Cardiac fibroblast (primary cell): ENCODE results near the gene SLC2A13.

Experiments
- DNase-seq, 2 donors: peaks; one replicate each; pipeline versions ENCODE4 v3.0.0 to v3.0.0-alpha.2; 2010; ENCODE audit warnings: low read depth in 2 of 2
- H3K4me3 ChIP-seq, 2 donors: replicated peaks in 1 of 2; 1 replicate in 1 of 2; 2 replicates in 1 of 2; pipeline ENCODE4 v1.5.1; 2011; ENCODE audit warnings: low read depth in 2 of 2, low read length in 2 of 2, mild to moderate bottlenecking in 2 of 2, moderate library complexity in 1 of 2
- CTCF ChIP-seq: IDR thresholded peaks from one replicate; pipeline ENCODE4 v1.5.1; 2011; ENCODE audit warnings: low read depth, mild to moderate bottlenecking, low read length, inconsistent platforms

The SLC2A13 gene

DNA sequence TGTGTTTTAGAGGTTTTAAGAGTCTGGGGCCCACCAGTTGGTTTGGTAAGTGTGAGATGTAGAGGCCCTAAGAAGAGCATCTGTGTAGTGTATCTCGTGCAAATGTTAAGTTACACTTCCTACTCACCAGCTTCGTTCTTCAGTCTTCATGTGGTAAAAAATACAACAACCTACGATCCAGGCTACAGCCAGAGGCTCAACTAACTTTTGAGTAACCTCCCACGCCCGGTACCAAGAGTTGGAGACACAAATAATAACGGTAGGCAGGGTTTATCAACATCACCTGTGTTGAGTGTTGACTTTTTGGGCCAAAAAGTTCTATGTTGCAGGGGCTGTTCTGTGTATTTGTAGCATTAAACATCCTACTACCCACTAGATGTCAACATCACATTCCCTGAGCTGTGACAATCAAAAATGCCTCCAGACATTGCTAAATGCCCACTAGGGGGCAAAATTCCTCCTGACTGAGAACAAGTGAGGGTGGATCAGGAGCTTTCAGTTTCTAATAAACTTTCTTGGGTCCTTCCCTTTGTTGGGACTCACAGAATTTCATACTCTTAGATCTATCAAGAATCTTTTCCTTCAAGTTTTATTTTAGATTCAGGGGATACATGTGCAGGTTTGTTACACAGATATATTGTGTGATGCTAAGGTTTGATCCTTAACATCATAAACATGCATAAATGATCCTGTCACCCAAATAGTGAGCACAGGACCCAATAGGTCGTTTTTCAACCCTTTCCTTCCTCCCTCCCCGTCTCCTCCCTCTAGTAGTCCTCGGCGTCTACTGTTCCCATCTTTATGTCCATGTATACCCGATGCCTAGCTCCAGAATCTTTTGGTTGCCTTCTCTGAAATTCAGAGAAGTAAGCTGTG is 94.7 kb downstream of the SLC2A13 start:
- TF ChIP-seq CTCF: peak; percentile 71
- peak overlapping the region in 1 of 2 donors; percentile 29 for H3K4me3 ChIP-seq
- peak; percentile 85 to 90 for DNase-seq

DNA sequence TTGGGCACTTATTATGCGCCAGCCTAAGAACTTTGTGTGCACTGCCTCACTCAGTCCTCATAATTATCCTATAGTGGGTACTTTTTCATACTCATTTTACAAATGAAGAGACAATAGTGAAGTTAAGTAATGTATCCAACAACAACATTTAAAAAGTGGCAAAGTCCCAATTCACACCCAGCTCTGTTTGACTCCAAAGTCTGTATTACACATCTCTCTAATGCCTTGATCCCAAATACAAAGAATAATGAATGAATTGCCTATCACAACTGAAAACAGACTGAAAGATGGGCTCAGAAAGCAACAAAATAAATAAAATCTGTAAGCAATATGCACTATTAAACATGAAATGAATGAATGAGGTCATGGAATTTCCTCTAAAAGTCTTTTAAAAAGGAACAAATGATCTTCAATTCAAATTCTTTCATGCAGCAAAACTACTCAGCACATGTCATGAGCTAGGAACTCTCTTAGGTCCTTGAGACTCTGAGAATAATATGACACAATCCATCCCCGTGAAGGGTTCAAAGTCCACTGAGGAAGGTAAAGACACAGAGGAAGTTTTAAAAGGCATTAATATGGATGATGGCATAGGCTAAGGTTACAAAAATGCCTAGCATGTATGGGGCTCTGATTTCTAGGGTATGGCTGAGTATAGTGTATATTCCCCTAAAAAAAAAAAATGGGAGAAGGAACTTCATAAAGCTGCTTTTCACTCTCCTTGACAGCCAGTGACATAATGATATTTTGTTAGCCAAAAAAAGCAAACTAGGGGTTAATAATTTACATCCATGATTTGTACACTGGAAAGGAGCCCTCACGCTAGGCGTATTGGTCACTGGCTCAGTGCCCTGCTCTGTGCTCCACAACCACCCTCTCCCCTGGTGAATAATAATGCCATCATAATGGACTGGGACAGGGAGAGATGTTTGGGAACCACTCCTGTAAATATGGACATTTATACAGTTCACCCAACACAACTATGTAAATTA is 103.4 kb downstream of the SLC2A13 start:
- TF ChIP-seq CTCF: no peak
- peak in 1 of 2 donors; percentile 29 for DNase-seq
- no peak overlapping the region for H3K4me3 ChIP-seq

- TF ChIP-seq CTCF: no peak
- no peak overlapping the region for H3K4me3 ChIP-seq
- no peak for DNase-seq
Measured at GRCh38 chr12:40001406-40001805, 104.5 kb downstream of the SLC2A13 start.

- no peak for TF ChIP-seq CTCF
- H3K4me3 ChIP-seq: no peak overlapping the region
- no peak for DNase-seq
Measured at GRCh38 chr12:40000884-40001283, 105.0 kb downstream of the SLC2A13 start.

GRCh38 chr12:39993268-39993667 is 112.6 kb downstream of the SLC2A13 start:
- DNase-seq: no peak
- TF ChIP-seq CTCF: no peak
- no peak overlapping the region for H3K4me3 ChIP-seq

DNA sequence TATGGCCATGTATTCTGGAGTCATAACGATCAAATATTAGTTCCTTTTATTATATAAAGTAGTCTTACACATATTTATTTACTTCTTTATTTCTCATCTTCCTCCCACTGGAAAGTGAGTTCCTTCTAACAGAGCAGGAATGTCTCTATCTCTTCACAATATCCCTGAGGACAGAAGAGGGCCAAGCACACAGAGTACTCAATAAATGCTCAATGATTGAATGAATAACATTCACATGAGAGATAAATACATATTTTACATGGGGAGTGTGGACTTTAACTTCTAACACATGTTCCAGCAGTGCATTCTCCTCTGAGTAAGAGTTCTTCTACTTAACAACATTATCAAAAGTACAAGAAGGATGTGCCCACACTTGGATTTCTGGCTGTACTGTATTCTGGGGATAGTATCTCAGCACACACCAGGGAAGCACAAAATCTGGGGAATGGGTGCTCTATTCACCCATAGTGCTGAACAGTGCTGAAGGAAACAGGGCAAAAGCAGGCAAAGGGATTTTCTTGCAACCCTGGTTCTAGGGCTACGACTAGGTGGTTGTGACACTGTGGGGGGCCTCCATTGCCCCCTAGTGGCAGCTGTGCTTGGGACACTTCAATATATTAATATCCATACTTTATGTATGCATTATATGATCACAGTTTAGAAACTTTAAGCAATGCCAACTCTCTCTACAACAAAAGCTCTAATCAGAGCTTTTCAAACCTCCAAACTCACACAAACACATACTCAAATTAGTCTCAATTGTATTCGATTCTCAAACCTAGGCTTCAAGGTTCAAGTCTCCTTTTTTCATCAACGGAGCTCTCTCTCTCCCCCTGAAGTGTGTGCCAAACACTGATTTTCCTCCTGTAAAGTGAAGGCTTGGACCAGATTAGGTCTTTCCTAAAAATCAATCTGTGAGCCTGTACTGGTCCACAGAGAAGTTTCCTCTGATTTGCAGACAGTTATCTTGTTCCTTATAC is 115.5 kb downstream of the SLC2A13 start:
- TF ChIP-seq CTCF: peak; percentile 89
- no peak overlapping the region for H3K4me3 ChIP-seq
- peak; percentile 71 to 74 for DNase-seq
